MM.1S (cell line): ENCODE data around the gene KDM7A.

Source experiments
- DNase-seq: peaks from one replicate; pipeline ENCODE4 v3.0.0-alpha.2; 2015
- H2AFZ ChIP-seq: fragments of 300-600 bp; sonication (generic); 2 replicates; pipeline ENCODE4 v1.6.0; 2016; ENCODE audit warnings: antibody characterized with exemption, low read length
- H3F3A ChIP-seq: fragments of 300-600 bp; sonication (generic); 2 replicates; pipeline ENCODE4 v1.6.1; 2016; ENCODE audit warnings: mild to moderate bottlenecking, antibody characterized with exemption, low read length, moderate library complexity, mixed read lengths; ENCODE audit not compliant: insufficient read depth
- H3K27ac ChIP-seq: fragments of 300-600 bp; sonication (generic); 2 replicates; pipeline ENCODE4 v1.5.1; 2016; ENCODE audit warnings: mild to moderate bottlenecking, low read length
- H3K27me3 ChIP-seq: fragments of 300-600 bp; sonication (generic); replicated peaks from 2 replicates; pipeline ENCODE4 v1.6.0; 2016; ENCODE audit warnings: low read length; ENCODE audit not compliant: insufficient read depth
- H3K36me3 ChIP-seq: fragments of 300-600 bp; sonication (generic); replicated peaks from 2 replicates; pipeline ENCODE4 v1.6.1; 2016; ENCODE audit warnings: mild to moderate bottlenecking, low read length, mixed read lengths; ENCODE audit not compliant: insufficient read depth
- H3K4me1 ChIP-seq: fragments of 300-600 bp; sonication (generic); 2 replicates; pipeline ENCODE4 v1.6.1; 2016; ENCODE audit warnings: low read length, mixed read lengths
- H3K4me2 ChIP-seq: fragments of 300-600 bp; sonication (generic); 2 replicates; pipeline ENCODE4 v1.6.0; 2016; ENCODE audit warnings: low read depth, low read length
- H3K4me3 ChIP-seq: fragments of 300-600 bp; sonication (generic); 2 replicates; pipeline ENCODE4 v1.5.1; 2016; ENCODE audit warnings: low read length, mixed read lengths
- H3K79me2 ChIP-seq: fragments of 300-600 bp; sonication (generic); 2 replicates; pipeline ENCODE4 v1.6.1; 2016; ENCODE audit warnings: mixed run types, low read length, mixed read lengths
- H3K9ac ChIP-seq: fragments of 300-600 bp; sonication (generic); 2 replicates; pipeline ENCODE4 v1.6.1; 2016; ENCODE audit warnings: low read length, mixed read lengths
- H3K9me2 ChIP-seq: fragments of 300-600 bp; sonication (generic); replicated peaks from 2 replicates; pipeline ENCODE4 v1.6.1; 2016; ENCODE audit warnings: mild to moderate bottlenecking, low read length, mixed read lengths; ENCODE audit not compliant: insufficient read depth
- H3K9me3 ChIP-seq: fragments of 300-600 bp; sonication (generic); replicated peaks from 2 replicates; pipeline ENCODE4 v1.6.1; 2016; ENCODE audit warnings: mild to moderate bottlenecking, low read length, mixed read lengths; ENCODE audit not compliant: insufficient read depth
- H4K20me1 ChIP-seq: fragments of 300-600 bp; sonication (generic); 2 replicates; pipeline ENCODE4 v1.6.1; 2016; ENCODE audit warnings: mild to moderate bottlenecking, low read length, moderate library complexity, mixed read lengths; ENCODE audit not compliant: insufficient read depth
- EZH2 ChIP-seq: fragments of 300-600 bp; sonication (generic); optimal IDR thresholded peaks from 2 replicates; pipeline ENCODE3; 2017; ENCODE audit warnings: low read depth, mild to moderate bottlenecking, antibody characterized with exemption, low read length, mixed read lengths
- EZH2phosphoT487 ChIP-seq: fragments of 300-600 bp; sonication (generic); IDR thresholded peaks from 2 replicates; pipeline ENCODE4 v1.6.1; 2018; ENCODE audit warnings: antibody characterized with exemption, low read length
- TF ChIP-seq, protein P1 (sequence below): fragments of 300-600 bp; sonication (generic); IDR thresholded peaks from 2 replicates; pipeline ENCODE4 v1.5.1; 2016; ENCODE audit warnings: antibody characterized with exemption, low read length, mixed read lengths

KDM7A gene

DNA sequence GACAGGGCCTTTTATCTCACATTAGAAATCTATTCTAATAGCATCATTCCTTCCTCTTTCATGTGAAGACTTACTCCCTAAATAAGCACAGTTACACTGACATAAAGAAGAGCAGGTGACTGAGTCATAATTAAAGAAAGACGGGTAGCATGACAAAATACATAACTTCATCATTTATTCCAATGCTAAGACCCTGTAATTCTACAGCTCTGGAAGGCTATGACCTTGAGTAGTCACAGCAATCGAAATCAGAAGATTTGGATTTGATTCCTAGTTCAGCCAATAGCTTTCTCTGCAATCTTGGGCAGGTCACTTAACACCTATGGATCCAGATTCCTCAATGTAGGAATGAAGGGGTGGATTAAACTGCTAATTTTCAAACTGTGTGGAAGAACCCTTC lies 42.7 kb downstream of the KDM7A start:
- Histone ChIP-seq H3K79me2 (no peaks in the 10 kb centered on the region), H4K20me1 (no peaks in the 10 kb centered on the region), H3K27ac (no peak overlapping the region), H2AFZ (no peak overlapping the region), H3K4me3 (no peak overlapping the region), H3F3A (no peaks in the 10 kb centered on the region), H3K4me1 (no peaks in the 10 kb centered on the region), H3K9ac (no peak overlapping the region), H3K9me2 (no peaks in the 10 kb centered on the region), H3K9me3 (no peaks in the 10 kb centered on the region), H3K4me2 (no peak overlapping the region), H3K36me3 (no peaks in the 10 kb centered on the region), H3K27me3 (no peaks in the 10 kb centered on the region)
- TF ChIP-seq EZH2 (no peak), EZH2phosphoT487 (no peak)
- TF ChIP-seq, protein P1, sequence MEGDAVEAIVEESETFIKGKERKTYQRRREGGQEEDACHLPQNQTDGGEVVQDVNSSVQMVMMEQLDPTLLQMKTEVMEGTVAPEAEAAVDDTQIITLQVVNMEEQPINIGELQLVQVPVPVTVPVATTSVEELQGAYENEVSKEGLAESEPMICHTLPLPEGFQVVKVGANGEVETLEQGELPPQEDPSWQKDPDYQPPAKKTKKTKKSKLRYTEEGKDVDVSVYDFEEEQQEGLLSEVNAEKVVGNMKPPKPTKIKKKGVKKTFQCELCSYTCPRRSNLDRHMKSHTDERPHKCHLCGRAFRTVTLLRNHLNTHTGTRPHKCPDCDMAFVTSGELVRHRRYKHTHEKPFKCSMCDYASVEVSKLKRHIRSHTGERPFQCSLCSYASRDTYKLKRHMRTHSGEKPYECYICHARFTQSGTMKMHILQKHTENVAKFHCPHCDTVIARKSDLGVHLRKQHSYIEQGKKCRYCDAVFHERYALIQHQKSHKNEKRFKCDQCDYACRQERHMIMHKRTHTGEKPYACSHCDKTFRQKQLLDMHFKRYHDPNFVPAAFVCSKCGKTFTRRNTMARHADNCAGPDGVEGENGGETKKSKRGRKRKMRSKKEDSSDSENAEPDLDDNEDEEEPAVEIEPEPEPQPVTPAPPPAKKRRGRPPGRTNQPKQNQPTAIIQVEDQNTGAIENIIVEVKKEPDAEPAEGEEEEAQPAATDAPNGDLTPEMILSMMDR, result no peak
- no peak for DNase-seq

DNA sequence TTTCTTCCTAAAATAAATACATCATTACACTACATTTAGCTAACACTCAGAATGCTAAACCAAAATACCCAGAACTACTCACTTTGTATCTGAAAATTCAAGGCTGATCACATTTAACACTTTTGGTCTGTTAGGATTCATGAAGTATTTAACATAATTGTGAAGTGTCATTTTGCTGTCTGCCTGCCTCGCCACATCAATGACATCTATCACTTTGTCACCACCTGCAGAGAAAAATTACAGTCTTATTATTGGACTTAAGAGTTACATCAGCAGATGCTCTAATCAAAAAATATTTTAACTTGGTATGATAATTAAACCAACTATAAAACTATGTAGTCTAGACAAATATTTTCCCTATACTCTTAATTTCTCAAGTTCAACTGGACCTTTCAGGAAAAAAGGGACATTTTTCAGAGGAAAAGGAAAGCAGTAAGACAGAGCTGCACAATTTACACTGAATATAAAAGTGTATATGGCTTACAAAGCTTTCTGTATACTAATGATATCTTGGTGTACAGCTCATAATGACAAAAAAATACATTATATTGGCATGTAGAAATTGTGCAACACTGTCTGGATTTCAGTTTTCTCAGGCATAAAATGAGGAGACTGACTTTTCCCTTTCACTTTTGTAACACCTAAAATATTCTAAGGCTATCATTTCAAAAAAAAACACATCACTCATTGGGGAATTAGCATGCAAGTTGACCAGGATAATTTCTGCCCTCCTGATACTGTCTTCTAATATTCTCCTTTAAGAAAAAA lies 49.2 kb downstream of the KDM7A start:
- H3K79me2 ChIP-seq, result no peaks in the 10 kb centered on the region
- H3K4me3 ChIP-seq, result no peak overlapping the region
- no peaks in the 10 kb centered on the region for H4K20me1 ChIP-seq
- no peaks in the 10 kb centered on the region for H3K9me2 ChIP-seq
- no peaks in the 10 kb centered on the region for H3K27me3 ChIP-seq
- H3K27ac ChIP-seq, result no peak overlapping the region
- H3F3A ChIP-seq, result no peaks in the 10 kb centered on the region
- DNase-seq, result no peak
- no peak overlapping the region for H3K4me2 ChIP-seq
- no peaks in the 10 kb centered on the region for H3K9me3 ChIP-seq
- H2AFZ ChIP-seq, result no peak overlapping the region
- H3K4me1 ChIP-seq, result no peaks in the 10 kb centered on the region
- H3K9ac ChIP-seq, result no peak overlapping the region
- TF ChIP-seq EZH2phosphoT487, result no peak
- no peaks in the 10 kb centered on the region for H3K36me3 ChIP-seq

DNA sequence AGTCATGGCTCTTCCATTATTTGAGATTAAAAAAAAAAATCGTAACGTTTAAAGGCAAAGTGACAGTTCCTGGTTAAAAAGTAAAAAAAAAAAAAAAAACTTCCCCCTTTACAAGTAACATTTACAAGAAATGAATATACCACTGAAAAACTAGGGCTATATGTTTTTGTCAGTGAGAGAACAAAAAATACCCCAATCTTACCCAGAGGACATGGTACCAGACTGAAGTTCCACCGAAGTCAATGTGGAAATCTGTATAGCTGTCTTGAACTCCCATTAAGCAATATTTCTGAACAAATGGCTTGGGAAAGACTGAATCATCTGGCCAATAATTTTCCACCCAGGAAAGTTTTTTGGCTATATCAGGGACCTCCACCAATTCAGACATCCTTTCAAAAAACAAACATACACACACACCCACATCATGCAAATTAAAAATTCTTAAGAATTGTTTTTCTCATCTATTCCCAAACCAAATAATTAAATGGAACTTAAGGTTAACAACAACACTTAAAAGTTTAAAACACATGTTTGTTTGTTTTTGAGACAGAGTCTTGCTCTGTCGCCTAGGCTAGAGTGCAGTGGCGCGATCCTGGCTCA lies 50.2 kb downstream of the KDM7A start:
- Histone ChIP-seq H3K27me3 (no peaks in the 10 kb centered on the region), H3K36me3 (no peaks in the 10 kb centered on the region), H2AFZ (no peak overlapping the region), H3K4me1 (no peaks in the 10 kb centered on the region), H3K4me3 (no peak overlapping the region), H3K4me2 (no peak overlapping the region), H3K9me3 (no peaks in the 10 kb centered on the region), H3K79me2 (no peaks in the 10 kb centered on the region), H3K9ac (no peak overlapping the region), H3F3A (no peaks in the 10 kb centered on the region), H3K27ac (no peak overlapping the region), H3K9me2 (no peaks in the 10 kb centered on the region), H4K20me1 (no peaks in the 10 kb centered on the region)
- DNase-seq, result no peak
- TF ChIP-seq EZH2 (no peak), EZH2phosphoT487 (no peak)
- TF ChIP-seq, protein P1, result no peak

DNA sequence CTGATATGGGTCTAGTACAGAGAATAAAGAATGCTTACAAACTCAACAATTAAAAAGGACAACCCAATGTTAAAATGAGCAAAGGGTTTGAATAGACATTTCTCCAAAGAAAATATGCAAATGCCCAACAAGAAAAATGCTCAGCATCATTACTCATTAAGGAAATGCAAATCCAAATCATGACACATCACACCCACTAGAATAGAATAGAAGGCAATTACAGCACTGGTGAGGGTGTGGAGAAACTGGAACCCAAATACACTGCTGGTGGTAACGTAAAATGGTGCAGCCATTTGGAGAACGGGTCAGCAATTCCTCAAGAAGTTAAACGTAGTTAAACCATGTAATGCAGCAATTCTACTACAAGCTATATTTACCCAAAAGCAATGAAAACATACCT lies 53.8 kb downstream of the KDM7A start:
- Histone ChIP-seq H3K27me3 (no peaks in the 10 kb centered on the region), H3K9me2 (no peaks in the 10 kb centered on the region), H3K4me3 (no peak overlapping the region), H3K27ac (no peak overlapping the region), H4K20me1 (no peaks in the 10 kb centered on the region), H3K9me3 (no peaks in the 10 kb centered on the region), H3K79me2 (no peaks in the 10 kb centered on the region), H3F3A (no peaks in the 10 kb centered on the region), H2AFZ (no peak overlapping the region), H3K36me3 (no peaks in the 10 kb centered on the region), H3K9ac (no peak overlapping the region), H3K4me1 (no peaks in the 10 kb centered on the region), H3K4me2 (no peak overlapping the region)
- TF ChIP-seq EZH2, result no peak
- TF ChIP-seq, protein P1, result no peak
- no peak for TF ChIP-seq EZH2phosphoT487
- DNase-seq, result no peak
